ENCODE data around the gene ERN2. TPM values are rescaled to one million over a fixed set of nuclear protein-coding genes. Genes with fewer than 3 reads are reported as not detected.

The ERN2 gene
- total and polyA plus RNA-seq, 2 of the 13 experiments (the other 11 are each of a cell fraction or from before 2014, with no cell fraction given): 2.2 to 3.5 TPM

DNA sequence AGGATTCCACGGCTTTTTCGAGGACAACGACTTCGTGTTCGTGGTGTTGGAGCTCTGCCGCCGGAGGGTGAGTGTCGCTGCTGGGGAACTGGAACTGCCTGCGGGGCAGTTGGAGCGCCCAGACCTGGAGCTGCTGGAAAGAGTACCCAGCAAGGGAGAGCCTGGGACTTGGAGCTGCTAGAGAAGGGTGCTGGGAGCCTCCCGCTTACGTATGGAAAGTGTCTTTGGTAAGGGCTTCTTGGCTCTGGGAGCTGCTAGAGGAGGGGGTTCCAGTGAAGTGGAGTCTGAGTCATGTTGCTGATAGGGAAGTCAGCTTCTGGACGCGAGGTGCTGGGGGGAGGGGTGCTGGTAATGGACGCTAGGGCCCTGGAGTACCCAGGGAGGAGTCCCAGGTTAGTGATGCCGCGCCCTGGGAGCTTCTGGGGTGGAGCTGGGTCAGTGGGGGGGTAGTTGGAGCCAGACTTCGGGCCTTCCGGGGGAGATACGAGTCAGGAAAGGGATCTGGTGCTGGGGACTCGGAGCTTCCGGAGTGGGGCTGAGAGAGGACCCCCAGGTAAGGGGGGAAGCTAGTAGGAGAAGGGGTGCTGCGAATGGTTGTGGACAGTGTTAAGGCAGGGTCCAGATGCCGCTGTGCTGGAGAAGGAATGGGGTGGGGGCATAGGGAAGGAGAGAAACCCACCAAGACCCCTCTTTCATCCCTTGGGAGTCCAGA, 33.6 kb downstream of the ERN2 start (continued):
- TF ChIP-seq, protein P1, sequence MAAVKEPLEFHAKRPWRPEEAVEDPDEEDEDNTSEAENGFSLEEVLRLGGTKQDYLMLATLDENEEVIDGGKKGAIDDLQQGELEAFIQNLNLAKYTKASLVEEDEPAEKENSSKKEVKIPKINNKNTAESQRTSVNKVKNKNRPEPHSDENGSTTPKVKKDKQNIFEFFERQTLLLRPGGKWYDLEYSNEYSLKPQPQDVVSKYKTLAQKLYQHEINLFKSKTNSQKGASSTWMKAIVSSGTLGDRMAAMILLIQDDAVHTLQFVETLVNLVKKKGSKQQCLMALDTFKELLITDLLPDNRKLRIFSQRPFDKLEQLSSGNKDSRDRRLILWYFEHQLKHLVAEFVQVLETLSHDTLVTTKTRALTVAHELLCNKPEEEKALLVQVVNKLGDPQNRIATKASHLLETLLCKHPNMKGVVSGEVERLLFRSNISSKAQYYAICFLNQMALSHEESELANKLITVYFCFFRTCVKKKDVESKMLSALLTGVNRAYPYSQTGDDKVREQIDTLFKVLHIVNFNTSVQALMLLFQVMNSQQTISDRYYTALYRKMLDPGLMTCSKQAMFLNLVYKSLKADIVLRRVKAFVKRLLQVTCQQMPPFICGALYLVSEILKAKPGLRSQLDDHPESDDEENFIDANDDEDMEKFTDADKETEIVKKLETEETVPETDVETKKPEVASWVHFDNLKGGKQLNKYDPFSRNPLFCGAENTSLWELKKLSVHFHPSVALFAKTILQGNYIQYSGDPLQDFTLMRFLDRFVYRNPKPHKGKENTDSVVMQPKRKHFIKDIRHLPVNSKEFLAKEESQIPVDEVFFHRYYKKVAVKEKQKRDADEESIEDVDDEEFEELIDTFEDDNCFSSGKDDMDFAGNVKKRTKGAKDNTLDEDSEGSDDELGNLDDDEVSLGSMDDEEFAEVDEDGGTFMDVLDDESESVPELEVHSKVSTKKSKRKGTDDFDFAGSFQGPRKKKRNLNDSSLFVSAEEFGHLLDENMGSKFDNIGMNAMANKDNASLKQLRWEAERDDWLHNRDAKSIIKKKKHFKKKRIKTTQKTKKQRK (IDR thresholded peaks at IDR 0.05; ENCODE audit: low read length): no peak
- TF ChIP-seq ZNF704 (CRISPR knock-in tag; IDR thresholded peaks at IDR 0.05; ENCODE audit: borderline replicate concordance): no peak
- TF ChIP-seq REST (IDR thresholded peaks at IDR 0.05; ENCODE audit: borderline replicate concordance in 1 of 2, low read depth in 1 of 2, low read length in 2 of 2): no peak
- TF ChIP-seq MBNL3 (CRISPR knock-in tag; conservative IDR thresholded peaks at IDR 0.05): no peak
- peak; percentile 50; the same call in 1 of the 2 replicates for TF ChIP-seq ZFY (CRISPR knock-in tag; IDR thresholded peaks at IDR 0.05)
- TF ChIP-seq MTF1 (CRISPR knock-in tag; IDR thresholded peaks at IDR 0.05): no peak
- TF ChIP-seq SPEN (CRISPR knock-in tag; IDR thresholded peaks at IDR 0.05; ENCODE audit: low read depth): peak; percentile 26; the same call in 1 of the 2 replicates
- no peak for TF ChIP-seq KAT8 (CRISPR knock-in tag; IDR thresholded peaks at IDR 0.05)
- no peak; the same call in 1 of the 2 replicates for TF ChIP-seq ZNF547 (CRISPR knock-in tag; IDR thresholded peaks at IDR 0.05)
- TF ChIP-seq, protein P2, sequence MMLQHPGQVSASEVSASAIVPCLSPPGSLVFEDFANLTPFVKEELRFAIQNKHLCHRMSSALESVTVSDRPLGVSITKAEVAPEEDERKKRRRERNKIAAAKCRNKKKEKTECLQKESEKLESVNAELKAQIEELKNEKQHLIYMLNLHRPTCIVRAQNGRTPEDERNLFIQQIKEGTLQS (CRISPR knock-in tag; IDR thresholded peaks at IDR 0.05): peak; percentile 13; the same call in 1 of the 2 replicates
- no peak for TF ChIP-seq ZNF501 (CRISPR knock-in tag; IDR thresholded peaks at IDR 0.05)
- TF ChIP-seq, protein P3, sequence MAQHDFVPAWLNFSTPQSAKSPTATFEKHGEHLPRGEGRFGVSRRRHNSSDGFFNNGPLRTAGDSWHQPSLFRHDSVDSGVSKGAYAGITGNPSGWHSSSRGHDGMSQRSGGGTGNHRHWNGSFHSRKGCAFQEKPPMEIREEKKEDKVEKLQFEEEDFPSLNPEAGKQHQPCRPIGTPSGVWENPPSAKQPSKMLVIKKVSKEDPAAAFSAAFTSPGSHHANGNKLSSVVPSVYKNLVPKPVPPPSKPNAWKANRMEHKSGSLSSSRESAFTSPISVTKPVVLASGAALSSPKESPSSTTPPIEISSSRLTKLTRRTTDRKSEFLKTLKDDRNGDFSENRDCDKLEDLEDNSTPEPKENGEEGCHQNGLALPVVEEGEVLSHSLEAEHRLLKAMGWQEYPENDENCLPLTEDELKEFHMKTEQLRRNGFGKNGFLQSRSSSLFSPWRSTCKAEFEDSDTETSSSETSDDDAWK (CRISPR knock-in tag; IDR thresholded peaks at IDR 0.05): no peak
- TF ChIP-seq ZNF234 (CRISPR knock-in tag; conservative IDR thresholded peaks at IDR 0.05): 0 out of 2 replicates have a peak, but pooled peaks have one; percentile 36
- no peak for TF ChIP-seq ZFP90 (CRISPR knock-in tag; IDR thresholded peaks at IDR 0.05; ENCODE audit: borderline replicate concordance)
- no peak for TF ChIP-seq PAF1 (CRISPR knock-in tag; IDR thresholded peaks at IDR 0.05)
- no peak for TF ChIP-seq POGK (CRISPR knock-in tag; conservative IDR thresholded peaks at IDR 0.05)
- no peak for TF ChIP-seq MTA1 (CRISPR knock-in tag; IDR thresholded peaks at IDR 0.05; ENCODE audit: borderline replicate concordance)

Data from HepG2 (cell line).